Small intestine (tissue), 7 donors: ENCODE measurements around the gene FN1. TPM values are rescaled to one million over a fixed set of nuclear protein-coding genes. Genes with fewer than 3 reads are reported as not detected.

Source experiments
- DNase-seq, 2 donors: peaks; one replicate each; pipeline versions ENCODE4 v3.0.0 to v3.0.0-alpha.2; 2013
- FAIRE-seq: peaks from 2 replicates; lab custom pipeline; 2012; peaks lifted over from hg19 to GRCh38; lab: Jason Lieb, UNC
- H3K27ac ChIP-seq, 3 donors: one replicate each; pipeline ENCODE4 v1.5.1; 2013; ENCODE audit warnings: low read length in 2 of 3, mild to moderate bottlenecking in 2 of 3, control low read depth in 1 of 3, inconsistent platforms in 1 of 3, low read depth in 1 of 3, moderate library complexity in 1 of 3
- H3K27me3 ChIP-seq, 3 donors: one replicate each; pipeline ENCODE4 v1.6.1; 2013; ENCODE audit warnings: low read length in 3 of 3, inconsistent platforms in 1 of 3; ENCODE audit not compliant: control insufficient read depth in 3 of 3, insufficient read depth in 3 of 3
- H3K36me3 ChIP-seq, 3 donors: one replicate each; pipeline ENCODE4 v1.6.1; 2013; ENCODE audit warnings: low read length in 3 of 3, inconsistent platforms in 1 of 3, low read depth in 1 of 3, mild to moderate bottlenecking in 1 of 3, moderate library complexity in 1 of 3; ENCODE audit not compliant: control insufficient read depth in 3 of 3, insufficient read depth in 2 of 3
- H3K4me1 ChIP-seq, 3 donors: one replicate each; pipeline ENCODE4 v1.6.1; 2013; ENCODE audit warnings: low read length in 2 of 3, inconsistent platforms in 1 of 3, low read depth in 1 of 3, mild to moderate bottlenecking in 1 of 3, moderate library complexity in 1 of 3; ENCODE audit not compliant: control insufficient read depth in 3 of 3, insufficient read depth in 2 of 3
- H3K4me3 ChIP-seq, 3 donors: one replicate each; pipeline ENCODE4 v1.5.1; 2013; ENCODE audit warnings: low read length in 3 of 3, control low read depth in 1 of 3, inconsistent platforms in 1 of 3, low read depth in 1 of 3, mild to moderate bottlenecking in 1 of 3, moderate library complexity in 1 of 3
- H3K9me3 ChIP-seq, 2 donors: one replicate each; pipeline ENCODE4 v1.6.1; 2013; ENCODE audit warnings: low read depth in 1 of 2, low read length in 1 of 2; ENCODE audit not compliant: control insufficient read depth in 2 of 2, insufficient read depth in 1 of 2
- WGBS, 3 donors: extraction: QIAGEN DNeasy Blood & Tissue Kit; methylation state at CpG; one replicate each; pipeline ENCODE4 v1.1.7; 2013; 5-methylcytosine and 5-hydroxymethylcytosine counted together
- polyA plus RNA-seq, 4 donors: library from polyadenylated mRNA; stranded (reverse) in 3 of 4; unstranded in 1 of 4; fragments of 200-250 nt in 3 of 4; fragments of 120-200 nt in 1 of 4; gene quantifications; one replicate each; pipeline versions ENCODE4 v1.2.1 to v1.2.3, GENCODE V29; 2013
- donor health status: healthy with polysubstance abuse.
- donor health status: control.
- donor health status: control.
- donor health status: Bipolar disorder and iron deficiency.
- donor health status: healthy.

Gene FN1
- polyA plus RNA-seq, 4 donors: 4.2 to 302 (median 52.7) TPM

- H3K27me3 ChIP-seq: no peaks in the 10 kb centered on the region
- WGBS, 3 donors: 65 to 83% (median 78%) methylated on average over 2 of the region's 2 CpGs
- no peak for FAIRE-seq
- DNase-seq: no peak
- H3K4me1 ChIP-seq: peaks cover 0 to 30% (median 0%) of the 10 kb centered on the region in 3 donors
- H3K36me3 ChIP-seq: peaks cover 0 to 4% (median 0%) of the 10 kb centered on the region in 3 donors
- H3K27ac ChIP-seq: peak overlapping the region in 1 of 3 donors; percentile 68
- H3K4me3 ChIP-seq: no peak overlapping the region
- no peaks in the 10 kb centered on the region for H3K9me3 ChIP-seq
Measured at GRCh38 chr2:215416656-215417055, 19.2 kb downstream of the FN1 start.

GRCh38 chr2:215415820-215416577 is 19.9 kb downstream of the FN1 start:
- H3K4me1 ChIP-seq: peaks cover 0 to 27% (median 0%) of the 10 kb centered on the region in 3 donors
- FAIRE-seq (peak; percentile 51), DNase-seq (no peak)
- H3K36me3 ChIP-seq: peaks cover 0 to 4% (median 0%) of the 10 kb centered on the region in 3 donors
- H3K27me3 ChIP-seq: no peaks in the 10 kb centered on the region
- H3K9me3 ChIP-seq: no peaks in the 10 kb centered on the region
- WGBS, 3 donors: 49 to 79% (median 76%) methylated on average over 1 of the region's 1 CpG
- no peak overlapping the region for H3K4me3 ChIP-seq
- no peak overlapping the region for H3K27ac ChIP-seq

- Histone ChIP-seq H3K9me3 (no peaks in the 10 kb centered on the region), H3K36me3 (peaks cover 0 to 7% (median 0%) of the 10 kb centered on the region in 3 donors), H3K4me3 (no peak overlapping the region), H3K4me1 (peaks cover 0 to 25% (median 0%) of the 10 kb centered on the region in 3 donors), H3K27me3 (no peaks in the 10 kb centered on the region), H3K27ac (no peak overlapping the region)
- no peak for DNase-seq
- 82 to 88% (median 86%) methylated on average over 1 of the region's 1 CpG for WGBS, 3 donors
- FAIRE-seq: peak; percentile 19
Measured at GRCh38 chr2:215415218-215415617, 20.6 kb downstream of the FN1 start.

- DNase-seq: no peak
- Histone ChIP-seq H3K27me3 (no peaks in the 10 kb centered on the region), H3K36me3 (peaks cover 0 to 10% (median 0%) of the 10 kb centered on the region in 3 donors), H3K27ac (no peak overlapping the region), H3K4me3 (no peak overlapping the region), H3K9me3 (no peaks in the 10 kb centered on the region), H3K4me1 (peaks cover 0 to 20% (median 0%) of the 10 kb centered on the region in 3 donors)
- 60 to 73% (median 64%) methylated on average over 3 of the region's 3 CpGs for WGBS, 3 donors
- FAIRE-seq: no peak
Measured at GRCh38 chr2:215414674-215415073, 21.2 kb downstream of the FN1 start.

GRCh38 chr2:215413974-215414373 is 21.9 kb downstream of the FN1 start:
- Histone ChIP-seq H3K36me3 (peaks cover 0 to 16% (median 0%) of the 10 kb centered on the region in 3 donors), H3K9me3 (no peaks in the 10 kb centered on the region), H3K27ac (no peak overlapping the region), H3K27me3 (no peaks in the 10 kb centered on the region), H3K4me3 (no peak overlapping the region), H3K4me1 (peaks cover 0 to 16% (median 0%) of the 10 kb centered on the region in 3 donors)
- WGBS, 3 donors: 89 to 96% (median 95%) methylated on average over 1 of the region's 1 CpG
- FAIRE-seq (no peak), DNase-seq (no peak)

GRCh38 chr2:215413484-215413777 is 22.4 kb downstream of the FN1 start:
- DNase-seq (no peak), FAIRE-seq (no peak)
- peaks cover 0 to 16% (median 0%) of the 10 kb centered on the region in 3 donors for H3K36me3 ChIP-seq
- WGBS, 3 donors: 80 to 87% (median 87%) methylated on average over 1 of the region's 1 CpG
- H3K27ac ChIP-seq: no peak overlapping the region
- no peaks in the 10 kb centered on the region for H3K9me3 ChIP-seq
- no peak overlapping the region for H3K4me3 ChIP-seq
- no peaks in the 10 kb centered on the region for H3K27me3 ChIP-seq
- peaks cover 0 to 11% (median 0%) of the 10 kb centered on the region in 3 donors for H3K4me1 ChIP-seq

- no peak overlapping the region for H3K27ac ChIP-seq
- FAIRE-seq (no peak), DNase-seq (no peak)
- no peaks in the 10 kb centered on the region for H3K27me3 ChIP-seq
- no peaks in the 10 kb centered on the region for H3K9me3 ChIP-seq
- no peak overlapping the region for H3K4me3 ChIP-seq
- no peaks in the 10 kb centered on the region for H3K4me1 ChIP-seq
- H3K36me3 ChIP-seq: peaks cover 0 to 20% (median 0%) of the 10 kb centered on the region in 3 donors
- 94 to 96% (median 95%) methylated on average over 9 of the region's 9 CpGs for WGBS, 3 donors
Measured at GRCh38 chr2:215411941-215412743, 23.7 kb downstream of the FN1 start.

GRCh38 chr2:215410932-215411285 is 25.0 kb downstream of the FN1 start:
- DNase-seq: no peak
- FAIRE-seq: no peak
- Histone ChIP-seq H3K27me3 (no peaks in the 10 kb centered on the region), H3K4me1 (no peaks in the 10 kb centered on the region), H3K9me3 (no peaks in the 10 kb centered on the region), H3K27ac (no peak overlapping the region), H3K4me3 (no peak overlapping the region), H3K36me3 (peaks cover 0 to 23% (median 0%) of the 10 kb centered on the region in 3 donors)
- WGBS, 3 donors: 2 to 20% (median 5%) methylated on average over 1 of the region's 1 CpG
